Vagina (tissue), 2 donors: ENCODE data around the gene ATXN1.

ENCODE experiments used
- POLR2A ChIP-seq, 2 donors: fragments of 450-650 bp; IDR thresholded peaks; one replicate each; pipeline ENCODE4 v1.6.1; 2017; ENCODE audit warnings: antibody characterized with exemption in 2 of 2, mild to moderate bottlenecking in 2 of 2, moderate library complexity in 2 of 2
- POLR2AphosphoS5 ChIP-seq, 2 donors: sonication (generic); formaldehyde crosslinking; IDR thresholded peaks; one replicate each; pipeline ENCODE4 v1.9.0; 2017; ENCODE audit warnings: antibody characterized with exemption in 2 of 2, mild to moderate bottlenecking in 2 of 2, low read depth in 1 of 2; ENCODE audit not compliant: insufficient read depth in 1 of 2
- TF ChIP-seq, protein P1 (sequence below), 3 experiments: fragments of 450-650 bp in 2 of 3; fragments of 200-600 bp in 1 of 3; sonication (generic) in 1 of 3; IDR thresholded peaks; one replicate each; pipeline ENCODE4 v1.5.1; 2017 to 2019; ENCODE audit warnings: antibody characterized with exemption in 3 of 3, mild to moderate bottlenecking in 2 of 3, moderate library complexity in 2 of 3

DNA sequence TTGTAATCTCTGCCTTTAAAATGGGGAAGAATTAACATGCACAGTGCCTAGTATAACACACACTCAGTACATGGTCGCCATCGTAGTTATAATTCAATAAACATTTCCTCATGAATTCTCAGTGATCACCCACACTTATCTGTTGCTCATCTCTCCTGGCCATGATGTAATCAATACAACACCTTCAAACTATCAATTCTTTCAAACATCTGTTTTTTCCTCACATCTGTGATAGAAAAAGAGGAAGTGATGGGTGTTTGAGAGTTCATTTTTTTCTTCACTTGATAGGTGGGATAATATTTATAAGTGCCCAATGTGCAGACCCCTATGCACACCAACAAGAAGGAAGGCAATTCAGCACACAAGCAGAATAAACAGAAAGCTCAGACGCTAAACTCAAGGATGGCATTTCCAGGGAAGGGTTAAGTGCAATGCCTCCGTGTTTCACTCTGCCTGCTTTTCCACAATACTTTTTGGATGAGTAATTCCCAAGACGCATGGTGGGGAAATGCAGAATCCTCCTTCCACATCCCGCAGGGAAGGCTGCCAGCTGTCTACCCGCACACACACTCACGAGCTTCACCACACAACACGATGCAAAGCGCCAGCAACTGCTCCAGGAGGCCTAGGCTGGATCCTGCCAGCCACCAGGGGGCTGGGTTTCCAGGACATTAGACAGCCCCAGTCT lies 422.5 kb downstream of the ATXN1 start:
- TF ChIP-seq, protein P1, sequence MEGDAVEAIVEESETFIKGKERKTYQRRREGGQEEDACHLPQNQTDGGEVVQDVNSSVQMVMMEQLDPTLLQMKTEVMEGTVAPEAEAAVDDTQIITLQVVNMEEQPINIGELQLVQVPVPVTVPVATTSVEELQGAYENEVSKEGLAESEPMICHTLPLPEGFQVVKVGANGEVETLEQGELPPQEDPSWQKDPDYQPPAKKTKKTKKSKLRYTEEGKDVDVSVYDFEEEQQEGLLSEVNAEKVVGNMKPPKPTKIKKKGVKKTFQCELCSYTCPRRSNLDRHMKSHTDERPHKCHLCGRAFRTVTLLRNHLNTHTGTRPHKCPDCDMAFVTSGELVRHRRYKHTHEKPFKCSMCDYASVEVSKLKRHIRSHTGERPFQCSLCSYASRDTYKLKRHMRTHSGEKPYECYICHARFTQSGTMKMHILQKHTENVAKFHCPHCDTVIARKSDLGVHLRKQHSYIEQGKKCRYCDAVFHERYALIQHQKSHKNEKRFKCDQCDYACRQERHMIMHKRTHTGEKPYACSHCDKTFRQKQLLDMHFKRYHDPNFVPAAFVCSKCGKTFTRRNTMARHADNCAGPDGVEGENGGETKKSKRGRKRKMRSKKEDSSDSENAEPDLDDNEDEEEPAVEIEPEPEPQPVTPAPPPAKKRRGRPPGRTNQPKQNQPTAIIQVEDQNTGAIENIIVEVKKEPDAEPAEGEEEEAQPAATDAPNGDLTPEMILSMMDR (IDR thresholded peaks at IDR 0.05): peak in 1 of 3 experiments; percentile 48
- TF ChIP-seq POLR2A (IDR thresholded peaks at IDR 0.05) (no peak), POLR2AphosphoS5 (IDR thresholded peaks at IDR 0.05; ENCODE audit: insufficient read depth in 1 of 2, low read depth in 1 of 2) (peak; percentile 48 to 78)
